Activated naive CD8-positive, alpha-beta T cell treated with anti-CD3 and anti-CD28 coated beads, Interleukin-2, amount 50 U/mL, for 24 hours (primary cell): ENCODE results near the gene ACSS1.
A peak's percentile ranks its signal among the peaks of the same experiment; 100 is the strongest.

Experiments used
- ATAC-seq: fragments of 150-1000 bp; cut with Tn5 transposase; one replicate; pipeline ENCODE4 v1.10.0; 2021
- DNase-seq: peaks from one replicate; pipeline ENCODE4 v3.0.0; 2021
- H3K27ac Mint-ChIP-seq: one replicate; pipeline ENCODE4 v1.8.0; 2021; ENCODE audit warnings: mild to moderate bottlenecking, mixed read lengths
- H3K27me3 Mint-ChIP-seq: one replicate; pipeline ENCODE4 v1.8.0; 2021; ENCODE audit warnings: mixed read lengths
- H3K36me3 Mint-ChIP-seq: one replicate; pipeline ENCODE4 v1.8.0; 2021; ENCODE audit warnings: low read depth, mixed read lengths
- H3K4me1 Mint-ChIP-seq: one replicate; pipeline ENCODE4 v1.8.0; 2021; ENCODE audit warnings: mixed read lengths
- H3K4me3 Mint-ChIP-seq: one replicate; pipeline ENCODE4 v1.8.0; 2021; ENCODE audit warnings: mild to moderate bottlenecking, moderate library complexity, mixed read lengths
- H3K9me3 Mint-ChIP-seq: one replicate; pipeline ENCODE4 v1.8.0; 2021; ENCODE audit warnings: mixed read lengths

Gene ACSS1

GRCh38 chr20:25057234-25058050 lies 497 bp downstream of the ACSS1 start:
- peak; percentile 82 for DNase-seq
- H3K9me3 Mint-ChIP-seq = no peaks in the 10 kb centered on the region
- H3K4me1 Mint-ChIP-seq = peaks cover 51% of the 10 kb centered on the region
- no peaks in the 10 kb centered on the region for H3K36me3 Mint-ChIP-seq
- H3K27ac Mint-ChIP-seq = peak overlapping the region; percentile 78
- peak overlapping the region; percentile 74 for H3K4me3 Mint-ChIP-seq
- H3K27me3 Mint-ChIP-seq = no peaks in the 10 kb centered on the region
- peak; percentile 56 for ATAC-seq

- H3K36me3 Mint-ChIP-seq = no peaks in the 10 kb centered on the region
- DNase-seq = no peak
- no peaks in the 10 kb centered on the region for H3K9me3 Mint-ChIP-seq
- H3K4me3 Mint-ChIP-seq = peak overlapping the region; percentile 74
- no peak for ATAC-seq
- H3K27ac Mint-ChIP-seq = peak overlapping the region; percentile 78
- H3K27me3 Mint-ChIP-seq = no peaks in the 10 kb centered on the region
- peaks cover 57% of the 10 kb centered on the region for H3K4me1 Mint-ChIP-seq
These were observed 1.2 kb downstream of the ACSS1 start for GRCh38 chr20:25056690-25057233.

DNA sequence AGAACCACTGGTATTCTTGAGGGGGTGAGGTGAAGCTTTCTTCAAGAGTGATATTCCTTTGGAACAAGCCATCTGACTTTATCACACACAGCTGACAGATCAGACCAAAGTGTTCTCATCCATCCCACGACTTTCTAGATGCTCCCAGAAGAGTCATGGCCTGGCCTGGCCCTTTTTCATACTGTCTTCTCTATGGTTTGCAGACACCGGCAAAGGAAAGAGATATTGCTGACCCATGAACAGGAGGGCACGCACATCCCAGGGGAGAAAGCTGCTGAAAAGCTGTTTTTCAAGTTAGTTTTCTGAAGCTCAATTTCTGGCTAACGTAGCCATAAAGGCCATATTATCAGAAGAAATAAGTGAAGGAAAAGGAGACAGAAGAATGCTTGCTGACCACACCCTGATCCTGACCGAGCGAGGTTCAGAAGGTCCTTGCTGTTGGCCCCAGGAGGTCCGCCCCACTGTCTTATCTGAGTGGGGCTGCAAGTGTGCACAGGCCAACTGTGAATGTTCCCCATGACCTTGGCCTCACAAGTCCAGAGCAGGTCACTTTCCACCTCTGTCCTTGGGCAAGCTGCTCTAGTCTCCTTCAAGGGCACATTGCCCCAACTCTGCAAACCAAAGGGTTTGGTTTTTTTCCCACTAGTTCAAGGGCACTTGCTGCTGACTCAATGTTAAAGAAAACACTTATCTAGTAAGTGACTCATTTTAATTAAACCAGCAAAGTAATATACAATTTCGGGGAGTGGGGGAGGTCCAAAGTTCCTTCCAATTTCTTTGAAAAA lies 2.0 kb downstream of the ACSS1 start:
- Mint-ChIP-seq H3K9me3 (no peaks in the 10 kb centered on the region), H3K27me3 (no peaks in the 10 kb centered on the region), H3K36me3 (no peaks in the 10 kb centered on the region), H3K27ac (peak overlapping the region; percentile 42), H3K4me1 (peaks cover 60% of the 10 kb centered on the region), H3K4me3 (peak overlapping the region; percentile 74)
- no peak for DNase-seq
- no peak for ATAC-seq

DNA sequence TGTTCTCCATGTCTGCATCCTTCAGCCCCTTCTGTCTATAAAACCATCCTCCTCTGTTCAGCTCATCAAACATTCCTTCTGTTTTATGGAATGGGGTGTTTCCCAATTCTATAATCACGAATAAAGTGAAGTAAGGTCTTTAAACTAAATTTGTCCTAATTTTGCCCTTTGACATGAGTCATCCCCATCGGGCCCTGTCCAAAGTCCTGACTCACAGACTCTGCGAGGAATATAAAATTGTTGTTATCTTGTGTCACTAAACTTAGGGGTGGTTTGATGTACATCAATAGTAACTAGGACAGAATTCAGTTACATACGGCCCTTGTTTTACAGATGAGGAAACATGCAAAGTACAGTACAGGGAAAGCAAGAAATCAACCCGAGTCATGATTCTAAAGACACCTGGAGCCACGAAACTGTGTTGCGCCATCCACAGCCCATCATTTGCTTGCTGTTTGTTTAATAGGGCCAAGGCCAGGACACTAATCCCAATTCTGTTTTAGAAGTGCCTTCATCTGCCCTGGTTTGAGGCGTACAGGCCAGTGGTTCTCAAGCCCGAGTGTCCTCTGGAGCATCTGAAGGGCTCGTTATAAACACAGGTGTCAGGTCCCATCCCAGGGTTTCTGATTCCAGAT lies 2.8 kb downstream of the ACSS1 start:
- peaks cover 64% of the 10 kb centered on the region for H3K4me1 Mint-ChIP-seq
- H3K27me3 Mint-ChIP-seq = no peaks in the 10 kb centered on the region
- no peaks in the 10 kb centered on the region for H3K36me3 Mint-ChIP-seq
- no peak overlapping the region for H3K4me3 Mint-ChIP-seq
- H3K27ac Mint-ChIP-seq = no peak overlapping the region
- DNase-seq (no peak), ATAC-seq (no peak)
- H3K9me3 Mint-ChIP-seq = no peaks in the 10 kb centered on the region

GRCh38 chr20:25054096-25054820 lies 3.7 kb downstream of the ACSS1 start:
- Mint-ChIP-seq H3K36me3 (no peaks in the 10 kb centered on the region), H3K4me1 (peaks cover 66% of the 10 kb centered on the region), H3K4me3 (no peak overlapping the region), H3K27me3 (no peaks in the 10 kb centered on the region), H3K9me3 (no peaks in the 10 kb centered on the region), H3K27ac (no peak overlapping the region)
- DNase-seq (no peak), ATAC-seq (no peak)

DNA sequence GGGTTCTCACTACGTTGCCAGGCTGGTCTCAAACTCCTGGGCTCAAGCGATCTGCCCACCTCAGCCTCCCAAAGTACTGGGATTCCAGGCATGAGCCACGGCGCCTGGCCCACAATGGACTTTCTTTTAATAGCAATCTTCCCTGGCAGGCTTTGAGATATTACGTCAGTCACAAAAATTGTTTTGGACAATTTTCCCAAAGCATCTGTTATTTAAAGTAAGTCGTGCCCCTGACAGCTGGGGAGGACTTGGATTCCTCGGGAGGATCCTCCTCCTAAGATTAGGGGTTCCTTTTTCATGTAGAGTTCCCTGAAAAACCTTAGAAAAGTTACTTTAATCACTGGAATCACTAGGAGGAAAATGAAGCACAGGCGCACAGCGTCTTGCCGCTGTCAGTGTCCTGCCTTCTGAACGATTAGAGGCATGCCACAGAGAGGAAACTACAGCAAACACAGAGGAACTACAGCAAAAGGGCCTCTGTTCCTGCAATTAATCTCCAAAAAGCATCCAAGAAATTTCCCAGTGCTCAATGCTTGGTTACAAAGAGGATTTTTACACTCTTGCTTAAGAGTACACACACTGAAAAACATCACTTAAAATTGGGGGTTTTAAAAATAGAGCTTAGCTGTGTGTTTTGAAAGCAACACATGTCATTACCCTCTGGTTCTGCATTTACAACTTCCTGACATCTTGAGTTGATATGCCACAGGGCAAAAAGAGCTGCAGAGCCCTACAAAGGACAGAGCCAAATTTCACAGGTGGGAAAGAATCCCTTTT lies 4.5 kb downstream of the ACSS1 start:
- Mint-ChIP-seq H3K36me3 (no peaks in the 10 kb centered on the region), H3K9me3 (no peaks in the 10 kb centered on the region), H3K27ac (no peak overlapping the region), H3K27me3 (no peaks in the 10 kb centered on the region), H3K4me3 (no peak overlapping the region), H3K4me1 (peaks cover 59% of the 10 kb centered on the region)
- DNase-seq (no peak), ATAC-seq (no peak)

GRCh38 chr20:25052255-25053194 lies 5.4 kb downstream of the ACSS1 start:
- DNase-seq (no peak), ATAC-seq (no peak)
- no peaks in the 10 kb centered on the region for H3K36me3 Mint-ChIP-seq
- peaks cover 59% of the 10 kb centered on the region for H3K4me1 Mint-ChIP-seq
- no peaks in the 10 kb centered on the region for H3K27me3 Mint-ChIP-seq
- H3K9me3 Mint-ChIP-seq = no peaks in the 10 kb centered on the region
- no peak overlapping the region for H3K4me3 Mint-ChIP-seq
- H3K27ac Mint-ChIP-seq = peak overlapping the region; percentile 39

DNA sequence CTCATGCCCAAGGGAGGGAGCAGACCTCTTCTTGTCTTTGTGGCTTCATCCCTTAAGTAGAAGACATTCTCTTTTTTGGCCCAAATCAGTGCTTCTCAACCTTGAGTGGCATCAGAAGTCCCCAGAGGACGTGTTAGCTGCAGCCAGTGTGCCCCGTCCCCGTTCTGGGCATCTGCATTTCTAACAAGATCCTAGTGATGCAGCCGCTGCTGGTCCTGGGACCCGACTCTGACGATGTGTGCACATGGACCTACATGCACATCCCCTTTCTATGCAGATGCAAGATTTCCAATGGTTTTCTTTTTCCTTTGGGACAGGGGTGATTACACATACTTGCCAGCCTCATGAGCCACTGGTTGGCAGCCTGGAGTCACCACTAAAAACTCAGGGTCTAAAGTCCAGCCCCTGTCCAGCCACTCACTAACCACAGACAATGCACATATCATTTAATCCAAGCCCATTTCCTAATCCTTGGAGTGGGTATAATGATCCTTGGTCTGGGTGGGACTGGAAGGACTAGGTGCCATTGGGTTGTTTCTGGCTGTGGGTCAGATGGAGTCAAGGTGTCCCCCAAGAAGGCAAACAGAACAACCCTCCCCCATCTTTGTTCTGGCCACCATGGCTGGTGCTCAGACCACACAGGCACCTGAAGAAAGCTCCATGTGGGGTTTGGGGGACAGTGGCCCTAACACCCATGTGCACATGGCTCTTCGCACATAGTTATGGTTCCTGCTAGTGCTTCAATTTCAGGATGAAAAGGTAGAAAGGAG lies 6.4 kb downstream of the ACSS1 start:
- Mint-ChIP-seq H3K4me1 (peaks cover 56% of the 10 kb centered on the region), H3K36me3 (no peaks in the 10 kb centered on the region), H3K9me3 (no peaks in the 10 kb centered on the region), H3K27me3 (no peaks in the 10 kb centered on the region), H3K4me3 (no peak overlapping the region), H3K27ac (no peak overlapping the region)
- no peak for DNase-seq
- no peak for ATAC-seq

DNA sequence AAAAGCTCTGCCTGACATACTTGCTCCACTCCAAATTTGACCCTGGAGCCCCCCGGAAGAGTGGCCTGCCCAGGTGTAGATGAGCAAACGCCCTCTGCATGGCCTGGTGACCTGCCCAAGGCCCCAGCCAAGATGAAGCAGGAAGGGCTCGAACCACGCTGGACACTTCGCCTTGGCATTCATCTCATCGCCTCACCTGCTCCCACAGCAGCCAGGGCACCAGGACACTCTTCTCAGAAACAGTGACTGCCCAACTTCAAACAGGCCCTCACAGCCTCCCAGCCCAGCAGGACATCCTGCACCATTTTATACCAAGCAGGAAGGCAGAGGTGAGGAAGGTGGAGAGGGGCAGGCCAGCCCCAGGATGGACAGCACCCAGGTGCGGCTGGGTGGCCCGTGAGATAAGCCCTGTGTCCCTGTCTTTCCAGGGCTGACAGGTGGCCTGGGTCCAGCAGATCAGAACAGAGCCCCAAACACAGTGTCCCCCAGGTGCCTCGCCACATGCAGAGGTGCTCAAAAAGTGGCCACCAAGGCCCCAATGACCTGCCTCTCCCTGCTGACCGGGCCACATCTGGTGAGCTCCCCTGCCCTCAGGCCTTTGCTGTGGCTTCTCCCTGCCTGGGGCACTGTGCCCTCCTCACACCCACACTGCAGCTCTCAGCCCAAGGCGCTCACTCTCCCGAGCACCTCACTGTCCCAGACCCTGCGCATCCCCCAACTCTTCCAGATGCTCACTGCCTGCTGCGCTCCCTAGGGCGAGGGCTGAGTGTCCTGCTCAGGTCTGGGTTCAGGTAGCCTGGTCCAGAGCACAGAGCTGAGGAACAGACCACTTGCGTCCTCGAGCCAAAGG lies 7.2 kb downstream of the ACSS1 start:
- no peak for DNase-seq
- Mint-ChIP-seq H3K27ac (no peak overlapping the region), H3K9me3 (no peaks in the 10 kb centered on the region), H3K4me3 (no peak overlapping the region), H3K4me1 (peaks cover 48% of the 10 kb centered on the region), H3K27me3 (no peaks in the 10 kb centered on the region), H3K36me3 (no peaks in the 10 kb centered on the region)
- peak; percentile 30 for ATAC-seq

DNA sequence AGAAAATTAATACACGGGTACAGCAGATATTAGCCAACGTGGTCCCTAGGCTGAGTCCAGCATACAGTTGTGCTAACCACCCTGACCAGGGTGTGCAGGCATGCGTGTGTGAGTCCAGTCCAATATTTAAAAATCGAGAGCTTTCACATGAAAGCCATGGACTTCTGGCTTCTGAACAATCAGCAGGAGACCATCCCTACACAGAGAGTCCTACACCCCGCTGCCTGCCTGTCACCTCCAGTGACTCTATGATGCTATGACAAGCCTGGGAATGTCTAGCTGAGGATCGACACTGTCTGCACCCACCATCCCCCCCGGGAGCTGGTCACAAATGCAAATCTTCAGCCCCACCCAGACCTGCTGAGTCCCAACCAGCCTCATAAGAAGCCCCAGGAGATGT lies 7.9 kb downstream of the ACSS1 start:
- Mint-ChIP-seq H3K27ac (no peak overlapping the region), H3K4me1 (peaks cover 42% of the 10 kb centered on the region), H3K4me3 (no peak overlapping the region), H3K27me3 (no peaks in the 10 kb centered on the region), H3K9me3 (no peaks in the 10 kb centered on the region), H3K36me3 (no peaks in the 10 kb centered on the region)
- no peak for ATAC-seq
- no peak for DNase-seq

DNA sequence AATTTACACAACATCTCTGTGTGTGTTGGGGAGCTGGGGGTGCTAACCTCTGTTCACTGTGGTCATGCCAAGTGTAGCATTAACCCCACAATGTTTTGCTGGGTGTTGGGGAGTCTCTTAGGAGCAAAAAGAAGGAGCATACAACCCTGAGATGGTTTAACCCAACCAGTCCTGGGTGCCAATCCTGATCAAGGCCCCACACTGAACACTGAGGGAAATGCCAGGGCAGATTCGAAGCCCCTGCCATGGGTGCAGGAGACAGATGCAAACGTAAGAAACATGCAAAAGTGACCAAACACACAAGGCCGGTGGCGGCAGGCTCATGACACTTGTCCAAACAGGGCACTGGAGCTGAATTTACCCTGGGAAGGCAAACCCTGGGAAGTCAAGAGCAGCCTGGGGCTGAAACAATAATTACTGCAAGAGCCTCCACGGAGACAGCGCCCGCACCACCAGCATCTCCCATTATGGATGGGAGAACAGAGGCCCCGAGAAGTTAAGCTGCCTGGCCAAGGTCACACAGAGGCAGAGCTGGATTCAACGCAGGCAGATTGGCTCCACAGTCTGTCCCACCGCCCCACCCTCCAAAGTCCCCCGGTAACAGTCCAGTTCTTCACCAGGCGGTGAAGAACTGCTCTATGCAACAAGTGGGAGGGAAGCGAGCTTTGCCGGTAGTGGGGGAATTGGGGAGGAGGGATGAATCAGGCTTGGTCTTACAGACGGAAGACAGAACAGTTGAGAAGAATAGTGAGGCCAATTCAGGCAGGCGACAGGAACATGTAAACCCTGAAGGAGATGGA lies 8.5 kb downstream of the ACSS1 start:
- DNase-seq (no peak), ATAC-seq (no peak)
- Mint-ChIP-seq H3K4me3 (no peak overlapping the region), H3K4me1 (peaks cover 35% of the 10 kb centered on the region), H3K9me3 (no peaks in the 10 kb centered on the region), H3K36me3 (no peaks in the 10 kb centered on the region), H3K27ac (no peak overlapping the region), H3K27me3 (no peaks in the 10 kb centered on the region)
